WTC11 (cell line): Measurements from ENCODE around the gene FER.

Experiments
- ELF4 ChIP-seq: sonication (generic); formaldehyde crosslinking; IDR thresholded peaks from 2 replicates; pipeline ENCODE4 v1.8.1; 2022; ENCODE audit warnings: low read depth, mild to moderate bottlenecking, moderate library complexity, missing genetic modification reagents
- ESRRA ChIP-seq: sonication (generic); formaldehyde crosslinking; IDR thresholded peaks from 2 replicates; pipeline ENCODE4 v1.8.1; 2022; ENCODE audit warnings: mild to moderate bottlenecking, missing genetic modification reagents, borderline replicate concordance
- FOXK1 ChIP-seq: sonication (generic); formaldehyde crosslinking; IDR thresholded peaks from 2 replicates; pipeline ENCODE4 v1.8.0; 2022; ENCODE audit warnings: mild to moderate bottlenecking, moderate library complexity, missing genetic modification reagents
- TF ChIP-seq, protein P1 (sequence below): fragments of 200-600 bp; IDR thresholded peaks from 2 replicates; pipeline ENCODE4 v1.8.0; 2022; ENCODE audit warnings: antibody characterized with exemption
- TF ChIP-seq, protein P2 (sequence below): sonication (generic); formaldehyde crosslinking; IDR thresholded peaks from 2 replicates; pipeline ENCODE4 v1.8.1; 2022; ENCODE audit warnings: low read depth, mild to moderate bottlenecking, moderate library complexity, missing genetic modification reagents, borderline replicate concordance

DNA sequence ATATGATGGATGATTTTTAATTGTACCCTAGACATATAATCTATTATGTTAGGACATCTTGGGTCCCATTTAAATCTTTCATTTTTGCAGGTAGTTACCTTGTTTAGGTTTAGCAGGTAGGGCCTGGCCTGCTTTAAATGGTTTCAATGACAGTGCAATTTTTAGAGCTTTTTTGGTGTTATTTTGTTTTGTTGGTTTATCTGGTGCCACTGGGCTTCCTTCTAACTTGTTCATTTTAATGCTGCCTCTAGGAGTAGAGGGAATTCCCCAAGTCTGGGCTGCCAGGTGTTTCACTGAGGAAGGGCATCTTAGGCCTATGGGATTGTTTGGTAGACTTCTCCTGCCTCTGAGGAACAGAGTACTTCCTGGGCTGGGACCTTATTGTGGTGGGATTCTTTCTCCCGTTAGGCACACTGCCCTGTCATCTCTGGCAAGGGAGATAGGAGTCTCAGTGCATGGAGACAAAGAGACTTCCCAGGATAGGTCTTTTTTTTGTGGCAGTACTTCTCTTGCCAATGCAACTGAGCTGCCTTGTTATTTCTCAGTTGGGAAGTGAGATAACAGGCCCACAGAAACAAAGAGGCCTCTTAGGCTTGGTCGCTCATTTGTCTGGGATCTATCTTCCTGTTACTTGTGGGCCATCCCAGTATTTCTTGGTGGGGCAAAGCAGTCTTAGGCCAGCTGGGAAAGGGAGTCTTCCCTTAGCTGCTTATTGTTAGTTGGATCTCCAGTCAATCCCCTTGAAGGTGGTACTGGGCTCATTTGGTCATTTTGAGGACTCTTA, 282.9 kb downstream of the FER start:
- TF ChIP-seq ELF4, result no peak
- TF ChIP-seq FOXK1, result no peak
- TF ChIP-seq, protein P1, sequence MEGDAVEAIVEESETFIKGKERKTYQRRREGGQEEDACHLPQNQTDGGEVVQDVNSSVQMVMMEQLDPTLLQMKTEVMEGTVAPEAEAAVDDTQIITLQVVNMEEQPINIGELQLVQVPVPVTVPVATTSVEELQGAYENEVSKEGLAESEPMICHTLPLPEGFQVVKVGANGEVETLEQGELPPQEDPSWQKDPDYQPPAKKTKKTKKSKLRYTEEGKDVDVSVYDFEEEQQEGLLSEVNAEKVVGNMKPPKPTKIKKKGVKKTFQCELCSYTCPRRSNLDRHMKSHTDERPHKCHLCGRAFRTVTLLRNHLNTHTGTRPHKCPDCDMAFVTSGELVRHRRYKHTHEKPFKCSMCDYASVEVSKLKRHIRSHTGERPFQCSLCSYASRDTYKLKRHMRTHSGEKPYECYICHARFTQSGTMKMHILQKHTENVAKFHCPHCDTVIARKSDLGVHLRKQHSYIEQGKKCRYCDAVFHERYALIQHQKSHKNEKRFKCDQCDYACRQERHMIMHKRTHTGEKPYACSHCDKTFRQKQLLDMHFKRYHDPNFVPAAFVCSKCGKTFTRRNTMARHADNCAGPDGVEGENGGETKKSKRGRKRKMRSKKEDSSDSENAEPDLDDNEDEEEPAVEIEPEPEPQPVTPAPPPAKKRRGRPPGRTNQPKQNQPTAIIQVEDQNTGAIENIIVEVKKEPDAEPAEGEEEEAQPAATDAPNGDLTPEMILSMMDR, result no peak
- TF ChIP-seq, protein P2, sequence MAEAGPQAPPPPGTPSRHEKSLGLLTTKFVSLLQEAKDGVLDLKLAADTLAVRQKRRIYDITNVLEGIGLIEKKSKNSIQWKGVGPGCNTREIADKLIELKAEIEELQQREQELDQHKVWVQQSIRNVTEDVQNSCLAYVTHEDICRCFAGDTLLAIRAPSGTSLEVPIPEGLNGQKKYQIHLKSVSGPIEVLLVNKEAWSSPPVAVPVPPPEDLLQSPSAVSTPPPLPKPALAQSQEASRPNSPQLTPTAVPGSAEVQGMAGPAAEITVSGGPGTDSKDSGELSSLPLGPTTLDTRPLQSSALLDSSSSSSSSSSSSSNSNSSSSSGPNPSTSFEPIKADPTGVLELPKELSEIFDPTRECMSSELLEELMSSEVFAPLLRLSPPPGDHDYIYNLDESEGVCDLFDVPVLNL (CRISPR knock-in tag), result no peak
- TF ChIP-seq ESRRA, result no peak
